Stimulated activated CD4-positive, alpha-beta T cell treated with anti-CD3 and anti-CD28 coated beads, TNF-alpha, amount 100 ng/mL, for 1 hour (primary cell): ENCODE results near the gene TMC8.

ENCODE experiments used
- DNase-seq, 3 donors: peaks; one replicate each; pipeline ENCODE4 v3.0.0-alpha.2; 2020; ENCODE audit warnings: low read depth in 3 of 3, low spot score in 1 of 3

TMC8 gene

GRCh38 chr17:78123258-78123929, 7.2 kb upstream of the TMC8 start:
- no peak for DNase-seq

DNA sequence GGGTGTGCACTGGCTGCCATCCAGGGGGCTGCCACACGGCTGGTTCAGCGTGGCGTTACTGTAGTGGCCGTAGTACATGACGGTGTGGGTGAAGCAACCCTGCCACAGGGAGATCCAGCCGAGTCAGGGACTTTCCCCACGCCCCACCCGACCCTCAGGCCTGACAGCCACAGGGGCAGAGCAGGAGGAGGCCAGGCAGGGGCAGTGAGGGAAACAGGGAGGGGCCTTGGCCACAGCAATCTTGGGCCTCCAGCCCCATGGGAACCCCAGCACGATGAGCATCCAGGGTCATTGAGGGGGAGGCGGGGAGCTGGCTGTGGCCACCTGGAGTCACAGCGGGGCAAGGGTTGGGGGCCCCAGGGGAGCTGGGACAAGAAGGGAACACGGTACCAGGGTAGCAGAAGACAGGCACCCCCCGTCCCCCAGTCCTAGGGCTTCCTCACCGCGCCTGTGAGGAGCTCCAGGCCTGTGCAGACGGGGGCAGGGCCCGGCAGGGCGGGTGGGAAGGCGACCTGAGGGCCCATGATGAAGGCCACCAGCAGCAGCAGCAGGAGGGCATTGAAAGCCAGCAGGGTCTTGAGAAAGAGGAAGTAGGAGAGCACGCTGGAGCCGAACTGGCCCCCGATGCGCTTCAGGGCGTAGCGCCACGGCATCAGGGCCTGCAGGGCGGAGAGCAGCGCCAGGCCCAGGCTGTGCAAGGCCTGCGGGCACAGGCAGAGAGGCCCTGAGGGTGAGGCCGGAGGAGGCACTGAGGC, 6.3 kb upstream of the TMC8 start:
- DNase-seq = no peak

DNA sequence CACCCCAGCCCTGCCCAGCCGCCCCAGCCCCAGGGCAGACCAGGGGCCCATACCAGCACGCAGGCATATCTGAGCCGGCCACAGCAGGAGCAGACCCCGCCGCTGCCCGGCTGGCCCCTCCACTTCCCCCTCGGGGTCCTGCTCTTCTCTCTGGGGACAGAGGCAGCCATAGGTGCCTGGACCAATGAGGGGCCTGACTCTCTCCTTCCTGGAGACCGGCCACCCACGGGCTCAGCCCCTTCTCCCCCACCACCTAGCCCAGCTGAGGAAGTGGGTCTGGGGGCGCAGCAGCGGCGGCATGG, 5.8 kb upstream of the TMC8 start:
- DNase-seq = no peak

GRCh38 chr17:78125138-78125913, 5.2 kb upstream of the TMC8 start:
- DNase-seq = no peak

DNA sequence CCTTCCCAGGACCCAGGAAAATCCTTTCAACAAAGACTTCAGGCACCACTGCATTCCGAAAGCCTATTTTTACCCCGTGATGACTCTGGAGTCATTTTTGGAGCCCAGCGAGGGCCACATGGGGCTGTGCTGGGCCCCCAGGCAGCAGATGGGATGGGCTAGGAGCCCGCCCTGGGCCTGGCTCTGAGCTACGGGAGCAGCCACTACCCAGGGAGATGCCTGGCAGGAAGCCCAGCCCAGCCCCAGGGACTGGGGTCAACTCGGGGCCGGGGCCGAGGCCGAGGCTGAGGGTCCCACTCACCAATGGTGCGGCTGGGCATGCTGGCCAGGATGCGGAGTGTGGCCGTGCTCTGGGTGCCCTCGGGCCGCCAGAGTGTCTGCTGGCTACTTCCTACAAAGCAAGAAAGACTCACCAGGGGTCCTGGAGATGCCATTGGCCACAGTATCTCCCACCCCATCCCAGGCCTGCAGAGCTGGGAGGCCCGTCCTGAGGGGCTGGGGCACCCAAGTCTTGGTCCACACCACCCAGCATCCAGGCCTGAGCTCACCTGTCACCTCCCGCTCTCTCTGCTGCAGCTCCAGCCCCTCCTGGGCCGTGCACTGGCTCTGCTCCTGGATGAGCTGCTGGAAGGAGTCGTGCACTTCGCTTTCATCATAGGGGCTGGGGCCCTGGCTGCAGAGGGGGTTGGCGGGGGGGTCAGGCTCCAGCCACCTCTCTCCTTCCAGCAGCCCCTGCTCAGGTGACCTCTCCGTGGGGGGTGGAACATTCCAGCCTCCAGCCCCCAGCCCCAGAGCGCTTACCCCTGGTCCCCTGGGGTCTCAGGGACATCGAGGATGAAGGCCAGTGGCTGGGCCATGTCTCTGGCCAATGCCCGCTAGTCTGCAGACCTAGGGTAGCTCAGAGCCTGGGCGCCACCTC, 4.3 kb upstream of the TMC8 start:
- no peak for DNase-seq

GRCh38 chr17:78126895-78127238, 3.7 kb upstream of the TMC8 start:
- no peak for DNase-seq

- no peak for DNase-seq
Measured at GRCh38 chr17:78127239-78127887, 3.2 kb upstream of the TMC8 start.

- no peak for DNase-seq
Measured at GRCh38 chr17:78127888-78128550, 2.6 kb upstream of the TMC8 start.

- DNase-seq = peak in 1 of 3 donors; percentile 45
Measured at GRCh38 chr17:78128551-78129350, 1.8 kb upstream of the TMC8 start, which contains the start of gene TMC6. Gene TMC6, minus strand, starts transcription at chr17:78128755. Its CDS starts 1,923 bp downstream, at chr17:78126832.

DNA sequence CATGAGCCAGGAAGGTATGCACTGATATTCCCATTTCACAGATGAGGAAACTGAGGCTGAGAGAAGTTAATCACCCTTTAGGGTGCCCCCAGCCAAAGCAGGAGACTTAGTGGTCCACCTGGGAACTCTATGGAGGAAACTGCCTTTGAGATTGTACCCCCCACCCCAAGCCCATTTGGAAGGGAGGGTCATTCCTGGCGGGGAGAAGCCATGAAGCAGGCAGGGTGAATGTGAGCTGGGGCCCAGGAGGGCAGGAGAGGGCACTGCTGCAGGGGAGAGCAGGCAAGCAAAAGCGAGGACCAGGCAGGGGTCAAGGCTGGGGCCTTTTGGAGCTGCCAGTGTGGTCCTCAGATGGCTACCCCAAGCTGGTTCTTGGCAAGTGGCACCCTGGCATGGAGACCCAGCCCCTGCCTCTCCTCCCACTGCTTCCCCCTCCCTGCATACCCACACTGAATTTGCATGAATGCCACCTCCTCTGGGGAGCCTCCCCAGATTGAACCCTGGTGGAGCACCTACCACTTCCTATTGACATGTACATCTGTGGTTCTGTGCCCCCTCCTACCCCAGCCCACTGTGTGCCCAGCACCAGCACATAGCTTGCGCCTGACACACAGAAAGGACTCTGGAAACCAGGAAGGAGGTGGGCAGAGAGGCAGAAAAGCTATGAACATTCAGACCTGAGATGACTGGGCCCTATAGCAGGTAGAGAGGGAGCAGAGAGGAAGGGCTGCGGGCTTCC, 1.1 kb upstream of the TMC8 start:
- DNase-seq = no peak

- DNase-seq = no peak
Measured at GRCh38 chr17:78130090-78130436, 508 bp upstream of the TMC8 start.

DNA sequence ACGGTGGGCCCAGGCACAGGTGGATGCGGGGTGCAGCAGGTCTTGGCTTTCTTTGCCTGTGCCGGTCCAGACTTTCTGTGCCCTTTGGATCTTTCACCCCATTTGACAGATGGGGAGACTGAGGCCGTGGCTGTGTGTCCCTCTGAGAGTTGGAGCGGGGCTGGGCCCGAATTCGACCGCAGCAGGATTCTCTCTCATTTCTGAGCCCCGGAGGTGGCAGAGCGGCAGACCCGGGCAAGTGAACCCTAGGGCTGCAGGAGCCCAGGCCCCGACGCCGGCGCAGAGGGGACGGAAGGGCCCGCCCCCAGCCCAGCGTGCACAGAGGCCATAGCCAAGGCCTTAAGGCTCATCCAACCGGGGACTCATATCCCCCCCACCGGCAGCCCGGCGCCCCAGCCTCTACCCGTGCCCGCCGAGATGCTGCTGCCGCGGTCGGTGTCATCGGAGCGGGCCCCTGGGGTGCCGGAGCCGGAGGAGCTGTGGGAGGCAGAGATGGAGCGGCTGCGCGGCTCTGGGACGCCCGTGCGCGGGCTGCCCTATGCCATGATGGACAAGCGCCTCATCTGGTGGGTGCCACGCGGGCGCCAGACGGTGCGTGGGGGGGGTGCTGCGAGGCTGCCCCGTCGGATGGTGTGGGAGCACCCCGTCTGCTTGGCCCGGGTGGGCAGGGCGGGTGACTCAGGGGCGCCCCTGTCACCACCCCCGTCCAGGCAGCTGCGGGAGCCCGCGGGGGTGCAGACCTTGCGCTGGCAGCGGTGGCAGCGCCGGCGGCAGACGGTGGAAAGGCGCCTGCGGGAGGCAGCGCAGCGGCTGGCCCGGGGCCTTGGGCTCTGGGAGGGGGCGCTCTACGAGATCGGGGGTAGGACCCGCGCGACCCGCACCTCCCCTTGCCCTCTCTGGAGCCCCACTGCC, 857 bp downstream of the TMC8 start:
- DNase-seq = no peak

- DNase-seq = no peak
Measured at GRCh38 chr17:78132084-78132676, 1.6 kb downstream of the TMC8 start.

- DNase-seq = no peak
Measured at GRCh38 chr17:78132767-78133178, 2.2 kb downstream of the TMC8 start.

DNA sequence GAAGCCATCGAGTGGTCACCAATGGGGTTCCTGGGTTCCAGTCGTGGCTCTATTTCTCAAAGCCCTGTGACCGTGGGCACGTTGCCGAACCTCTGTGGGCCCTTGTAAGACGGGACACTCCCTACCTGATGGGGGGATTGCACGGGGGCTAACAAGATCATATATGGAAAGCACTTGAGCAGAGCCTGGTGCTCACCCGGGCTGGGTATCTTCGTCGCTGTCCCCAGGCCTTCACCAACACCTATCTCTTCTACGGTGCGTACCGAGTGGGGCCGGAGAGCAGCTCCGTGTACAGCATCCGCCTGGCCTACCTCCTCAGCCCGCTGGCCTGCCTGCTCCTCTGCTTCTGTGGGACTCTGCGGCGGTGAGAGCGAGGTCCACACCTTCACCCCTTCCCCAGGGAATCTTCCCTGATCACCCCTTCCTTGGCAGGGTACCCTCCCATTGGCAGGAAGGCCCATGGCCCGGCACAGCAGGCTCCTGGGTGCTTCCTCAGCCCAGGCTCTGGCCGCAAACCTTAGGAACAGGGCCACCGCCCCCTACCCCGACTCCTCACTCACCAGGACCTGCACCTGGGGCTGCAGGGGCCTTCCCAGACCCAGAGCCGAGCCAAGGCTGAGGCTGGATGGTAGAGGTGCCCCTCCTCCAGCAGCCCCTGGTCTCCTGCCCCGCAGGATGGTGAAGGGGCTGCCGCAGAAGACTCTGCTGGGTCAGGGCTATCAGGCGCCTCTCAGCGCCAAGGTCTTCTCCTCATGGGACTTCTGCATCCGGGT, 2.8 kb downstream of the TMC8 start:
- no peak for DNase-seq
